ENCODE data around the gene PACRG. TPM values are rescaled to one million over a fixed set of nuclear protein-coding genes. Genes with fewer than 3 reads are reported as not detected.

The PACRG gene
- total and polyA plus RNA-seq, 10 of the 15 experiments (the other 5 are each of a cell fraction or from before 2014, with no cell fraction given) = not detected

DNA sequence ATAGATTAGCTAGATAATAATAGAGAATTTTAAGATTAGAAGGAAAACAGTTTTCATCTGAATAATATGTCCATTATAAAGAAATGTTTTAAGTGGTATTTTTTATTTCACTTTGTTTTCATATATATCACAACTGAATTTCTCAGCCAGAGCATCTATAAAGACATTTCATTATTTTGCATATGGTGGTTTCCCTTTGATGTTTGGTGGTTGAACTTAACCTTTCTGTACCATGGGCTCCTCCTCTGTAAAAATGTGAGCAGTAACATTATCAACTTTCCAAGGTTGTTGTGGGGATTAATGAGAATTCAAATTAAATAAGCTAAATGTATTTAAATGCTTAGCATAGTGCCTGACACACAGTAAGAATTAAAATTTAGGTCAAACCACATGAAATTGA, 567.0 kb downstream of the PACRG start (continued):
- TF ChIP-seq, protein P1, sequence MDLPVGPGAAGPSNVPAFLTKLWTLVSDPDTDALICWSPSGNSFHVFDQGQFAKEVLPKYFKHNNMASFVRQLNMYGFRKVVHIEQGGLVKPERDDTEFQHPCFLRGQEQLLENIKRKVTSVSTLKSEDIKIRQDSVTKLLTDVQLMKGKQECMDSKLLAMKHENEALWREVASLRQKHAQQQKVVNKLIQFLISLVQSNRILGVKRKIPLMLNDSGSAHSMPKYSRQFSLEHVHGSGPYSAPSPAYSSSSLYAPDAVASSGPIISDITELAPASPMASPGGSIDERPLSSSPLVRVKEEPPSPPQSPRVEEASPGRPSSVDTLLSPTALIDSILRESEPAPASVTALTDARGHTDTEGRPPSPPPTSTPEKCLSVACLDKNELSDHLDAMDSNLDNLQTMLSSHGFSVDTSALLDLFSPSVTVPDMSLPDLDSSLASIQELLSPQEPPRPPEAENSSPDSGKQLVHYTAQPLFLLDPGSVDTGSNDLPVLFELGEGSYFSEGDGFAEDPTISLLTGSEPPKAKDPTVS (IDR thresholded peaks at IDR 0.05; ENCODE audit: low read depth, low read length) = no peak
- TF ChIP-seq HCFC1 (IDR thresholded peaks at IDR 0.05; ENCODE audit: low read length) (no peak), EP300 (IDR thresholded peaks at IDR 0.05; ENCODE audit: borderline replicate concordance in 1 of 2, control insufficient read depth in 1 of 2, low read depth in 2 of 2, low read length in 2 of 2) (no peak), YBX1 (IDR thresholded peaks at IDR 0.05) (no peak), NR2C2 (IDR thresholded peaks at IDR 0.05; ENCODE audit: borderline replicate concordance, control insufficient read depth, insufficient read length, low read depth) (no peak), EED (IDR thresholded peaks at IDR 0.05; ENCODE audit: low read depth) (no peak)

DNA sequence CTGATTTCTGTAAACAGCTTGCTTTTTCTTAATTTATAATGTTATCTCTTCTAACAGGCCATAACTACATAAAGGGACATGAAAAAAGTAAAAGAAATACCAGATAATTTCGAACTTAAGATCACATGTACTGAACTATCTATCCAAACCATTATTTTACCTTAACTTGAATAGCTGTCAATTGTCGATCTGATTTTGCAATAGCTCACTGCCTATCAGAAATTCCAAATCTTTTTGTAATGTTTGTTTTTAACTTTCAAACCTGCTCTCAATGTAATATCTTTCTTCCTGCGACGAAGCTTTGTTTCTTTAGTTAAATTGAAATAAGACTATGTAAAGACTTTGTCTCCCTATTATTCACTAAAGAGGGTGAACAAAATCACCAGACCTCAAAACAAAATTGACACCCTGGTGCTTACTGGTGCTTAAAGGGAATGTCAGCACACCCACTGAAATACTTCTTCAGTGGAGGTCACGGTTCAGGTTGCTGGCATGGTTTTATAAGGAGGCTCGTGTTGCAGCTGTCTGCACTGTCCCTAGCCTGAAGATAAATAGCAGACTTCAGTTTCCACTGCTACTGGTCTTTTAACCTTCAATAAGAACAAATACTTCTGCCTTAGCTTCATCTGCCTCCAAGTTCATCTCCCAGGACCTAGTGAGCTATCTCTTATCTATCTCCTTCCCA, 569.2 kb downstream of the PACRG start:
- H3K4me1 ChIP-seq (ENCODE audit: control insufficient read depth, insufficient read depth, low read length) = no peaks in the 10 kb centered on the region
- BruUV-seq (replicated peaks) = no TSS peak
- H3K36me3 ChIP-seq (ENCODE audit: control insufficient read depth in 2 of 2, insufficient read depth in 2 of 2, low read length in 1 of 2) = no peaks in the 10 kb centered on the region
- H3K4me2 ChIP-seq (ENCODE audit: control insufficient read depth, insufficient read depth) = no peak overlapping the region
- no peak overlapping the region for H3K4me3 ChIP-seq
- POLR2A ChIA-PET = no interaction called here
- CTCF ChIA-PET = no interaction called here
- no peaks in the 10 kb centered on the region for H3K79me2 ChIP-seq (ENCODE audit: control insufficient read depth, insufficient read depth, low read length)
- in situ Hi-C loops (cut with MboI) (no loop called here), intact Hi-C loops (cut with micrococcal nuclease; ENCODE audit: unreplicated experiment) (no loop called here)
- RAD21 ChIA-PET (ENCODE audit: unreplicated experiment) = no interaction called here
- no peaks in the 10 kb centered on the region; a peak in 2 of 4 replicates for H3K27me3 ChIP-seq (replicated peaks in 1 of 2; ENCODE audit: control insufficient read depth in 2 of 2, insufficient read depth in 2 of 2, low read length in 1 of 2)
- no peaks in the 10 kb centered on the region for H4K20me1 ChIP-seq (ENCODE audit: control insufficient read depth, insufficient read depth)
- SMC1A ChIA-PET (ENCODE audit: uncharacterized antibody, unreplicated experiment) = no interaction called here
- H3K9me3 ChIP-seq (replicated peaks; ENCODE audit: control insufficient read depth, insufficient read depth, low read length) = no peaks in the 10 kb centered on the region
- H2AFZ ChIP-seq (ENCODE audit: control insufficient read depth, low read depth, low read length) = no peak overlapping the region
- H3K27ac ChIP-seq (ENCODE audit: control insufficient read depth, insufficient read depth) = no peak overlapping the region
- H3K9ac ChIP-seq (ENCODE audit: control insufficient read depth, insufficient read depth, low read length) = no peak overlapping the region
- FAIRE-seq (no peak), DNase-seq (ENCODE audit: low read depth, low spot score) (no peak), ATAC-seq (no peak)
- 14% methylated on average over 6 of the region's 6 CpGs for WGBS (ENCODE audit: insufficient coverage, insufficient replicate concordance, low lambda C conversion rate, missing lambda C conversion rate)
- TF ChIP-seq CBX5 (IDR thresholded peaks at IDR 0.05; ENCODE audit: low read depth) (no peak), NBN (IDR thresholded peaks at IDR 0.05) (no peak), NR2F1 (conservative IDR thresholded peaks at IDR 0.05) (no peak), MEF2B (IDR thresholded peaks at IDR 0.05; ENCODE audit: partially characterized antibody, poor library complexity, severe bottlenecking) (no peak), POLR2AphosphoS5 (IDR thresholded peaks at IDR 0.05; ENCODE audit: low read length) (no peak), PML (IDR thresholded peaks at IDR 0.05; ENCODE audit: low read length) (no peak)
- TF ChIP-seq, protein P2, sequence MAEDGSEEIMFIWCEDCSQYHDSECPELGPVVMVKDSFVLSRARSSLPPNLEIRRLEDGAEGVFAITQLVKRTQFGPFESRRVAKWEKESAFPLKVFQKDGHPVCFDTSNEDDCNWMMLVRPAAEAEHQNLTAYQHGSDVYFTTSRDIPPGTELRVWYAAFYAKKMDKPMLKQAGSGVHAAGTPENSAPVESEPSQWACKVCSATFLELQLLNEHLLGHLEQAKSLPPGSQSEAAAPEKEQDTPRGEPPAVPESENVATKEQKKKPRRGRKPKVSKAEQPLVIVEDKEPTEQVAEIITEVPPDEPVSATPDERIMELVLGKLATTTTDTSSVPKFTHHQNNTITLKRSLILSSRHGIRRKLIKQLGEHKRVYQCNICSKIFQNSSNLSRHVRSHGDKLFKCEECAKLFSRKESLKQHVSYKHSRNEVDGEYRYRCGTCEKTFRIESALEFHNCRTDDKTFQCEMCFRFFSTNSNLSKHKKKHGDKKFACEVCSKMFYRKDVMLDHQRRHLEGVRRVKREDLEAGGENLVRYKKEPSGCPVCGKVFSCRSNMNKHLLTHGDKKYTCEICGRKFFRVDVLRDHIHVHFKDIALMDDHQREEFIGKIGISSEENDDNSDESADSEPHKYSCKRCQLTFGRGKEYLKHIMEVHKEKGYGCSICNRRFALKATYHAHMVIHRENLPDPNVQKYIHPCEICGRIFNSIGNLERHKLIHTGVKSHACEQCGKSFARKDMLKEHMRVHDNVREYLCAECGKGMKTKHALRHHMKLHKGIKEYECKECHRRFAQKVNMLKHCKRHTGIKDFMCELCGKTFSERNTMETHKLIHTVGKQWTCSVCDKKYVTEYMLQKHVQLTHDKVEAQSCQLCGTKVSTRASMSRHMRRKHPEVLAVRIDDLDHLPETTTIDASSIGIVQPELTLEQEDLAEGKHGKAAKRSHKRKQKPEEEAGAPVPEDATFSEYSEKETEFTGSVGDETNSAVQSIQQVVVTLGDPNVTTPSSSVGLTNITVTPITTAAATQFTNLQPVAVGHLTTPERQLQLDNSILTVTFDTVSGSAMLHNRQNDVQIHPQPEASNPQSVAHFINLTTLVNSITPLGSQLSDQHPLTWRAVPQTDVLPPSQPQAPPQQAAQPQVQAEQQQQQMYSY (CRISPR knock-in tag; IDR thresholded peaks at IDR 0.05) = no peak
- TF ChIP-seq, protein P3, sequence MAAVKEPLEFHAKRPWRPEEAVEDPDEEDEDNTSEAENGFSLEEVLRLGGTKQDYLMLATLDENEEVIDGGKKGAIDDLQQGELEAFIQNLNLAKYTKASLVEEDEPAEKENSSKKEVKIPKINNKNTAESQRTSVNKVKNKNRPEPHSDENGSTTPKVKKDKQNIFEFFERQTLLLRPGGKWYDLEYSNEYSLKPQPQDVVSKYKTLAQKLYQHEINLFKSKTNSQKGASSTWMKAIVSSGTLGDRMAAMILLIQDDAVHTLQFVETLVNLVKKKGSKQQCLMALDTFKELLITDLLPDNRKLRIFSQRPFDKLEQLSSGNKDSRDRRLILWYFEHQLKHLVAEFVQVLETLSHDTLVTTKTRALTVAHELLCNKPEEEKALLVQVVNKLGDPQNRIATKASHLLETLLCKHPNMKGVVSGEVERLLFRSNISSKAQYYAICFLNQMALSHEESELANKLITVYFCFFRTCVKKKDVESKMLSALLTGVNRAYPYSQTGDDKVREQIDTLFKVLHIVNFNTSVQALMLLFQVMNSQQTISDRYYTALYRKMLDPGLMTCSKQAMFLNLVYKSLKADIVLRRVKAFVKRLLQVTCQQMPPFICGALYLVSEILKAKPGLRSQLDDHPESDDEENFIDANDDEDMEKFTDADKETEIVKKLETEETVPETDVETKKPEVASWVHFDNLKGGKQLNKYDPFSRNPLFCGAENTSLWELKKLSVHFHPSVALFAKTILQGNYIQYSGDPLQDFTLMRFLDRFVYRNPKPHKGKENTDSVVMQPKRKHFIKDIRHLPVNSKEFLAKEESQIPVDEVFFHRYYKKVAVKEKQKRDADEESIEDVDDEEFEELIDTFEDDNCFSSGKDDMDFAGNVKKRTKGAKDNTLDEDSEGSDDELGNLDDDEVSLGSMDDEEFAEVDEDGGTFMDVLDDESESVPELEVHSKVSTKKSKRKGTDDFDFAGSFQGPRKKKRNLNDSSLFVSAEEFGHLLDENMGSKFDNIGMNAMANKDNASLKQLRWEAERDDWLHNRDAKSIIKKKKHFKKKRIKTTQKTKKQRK (IDR thresholded peaks at IDR 0.05; ENCODE audit: low read depth, low read length) = no peak
- TF ChIP-seq, protein P4, sequence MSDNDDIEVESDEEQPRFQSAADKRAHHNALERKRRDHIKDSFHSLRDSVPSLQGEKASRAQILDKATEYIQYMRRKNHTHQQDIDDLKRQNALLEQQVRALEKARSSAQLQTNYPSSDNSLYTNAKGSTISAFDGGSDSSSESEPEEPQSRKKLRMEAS (IDR thresholded peaks at IDR 0.05; ENCODE audit: low read depth, low read length) = no peak
